ENCODE measurements around the gene TNRC6C.

Gene TNRC6C

DNA sequence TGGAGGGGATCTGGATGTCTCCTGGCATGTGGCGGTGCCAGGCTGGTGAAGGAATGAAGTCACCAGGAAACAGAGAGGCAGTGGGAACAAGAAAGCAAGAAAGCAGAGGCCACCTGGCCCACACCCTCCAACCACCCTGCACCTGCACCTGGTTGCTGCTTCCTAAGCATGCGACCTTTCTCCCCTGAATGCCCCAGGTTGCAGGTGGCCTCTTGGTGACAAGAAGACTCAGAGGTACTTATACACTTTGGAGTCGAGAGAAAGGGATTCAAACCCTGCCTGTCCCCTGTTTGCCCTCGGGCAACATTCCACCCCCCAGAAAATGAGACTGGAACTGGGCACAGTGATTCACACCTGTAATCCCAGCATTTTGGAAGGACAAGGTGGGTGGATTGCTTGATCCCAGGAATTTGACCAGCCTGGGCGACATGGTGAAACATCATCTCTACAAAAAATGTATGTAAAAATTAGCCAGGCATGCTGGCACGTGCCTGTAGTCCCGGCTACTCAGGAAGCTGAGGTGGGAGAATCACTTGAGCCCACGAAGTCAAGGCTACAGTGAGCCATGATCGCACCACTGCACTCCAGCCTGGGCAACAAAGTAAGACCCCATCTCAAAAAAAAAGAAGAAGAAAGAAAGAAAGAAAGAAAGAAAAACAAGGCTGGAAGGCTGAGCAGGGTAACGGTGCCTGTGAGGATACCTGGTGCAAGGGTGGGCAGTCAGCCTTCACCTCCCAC, 34.6 kb upstream of the TNRC6C start:
- no peaks in the 10 kb centered on the region for H3K27me3 ChIP-seq (ENCODE audit: insufficient read depth, low read length, poor library complexity)
- H3K79me2 ChIP-seq (ENCODE audit: insufficient read depth, low read length) = no peaks in the 10 kb centered on the region

DNA sequence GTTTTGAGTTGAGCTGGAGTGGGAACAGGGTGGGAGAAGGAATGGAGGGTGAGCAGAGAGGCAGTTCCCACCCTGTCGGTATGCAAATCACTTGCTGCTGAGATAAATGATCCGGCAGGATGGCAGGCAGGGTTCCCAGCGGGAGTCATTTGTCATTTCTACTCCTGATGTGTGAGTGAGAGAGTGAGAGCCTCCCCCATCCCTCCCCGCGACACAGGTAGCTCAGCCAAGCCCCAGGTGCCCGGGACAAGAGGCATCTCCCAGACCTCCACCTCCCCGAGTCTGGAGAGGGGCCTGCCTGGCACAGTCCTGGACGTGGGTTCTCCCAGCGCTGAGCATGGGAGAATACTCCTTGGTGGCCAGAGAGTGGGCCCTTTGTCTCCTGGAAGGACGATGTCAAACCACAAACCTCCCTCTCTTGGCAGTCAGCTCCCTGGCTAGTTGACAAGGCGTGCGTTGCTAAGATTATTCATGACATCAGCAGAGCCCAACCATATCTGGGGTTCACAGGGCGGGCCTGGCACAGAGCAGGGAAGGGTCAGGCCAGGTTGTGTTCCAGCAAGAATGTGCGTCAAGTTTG, 33.7 kb upstream of the TNRC6C start:
- no peaks in the 10 kb centered on the region for H3K36me3 ChIP-seq (ENCODE audit: insufficient read depth, low read length)
- no peaks in the 10 kb centered on the region for H3K9me3 ChIP-seq (ENCODE audit: insufficient read depth, low read length, severe bottlenecking)
- H3K27me3 ChIP-seq (ENCODE audit: insufficient read depth, low read length, poor library complexity) = no peaks in the 10 kb centered on the region
- DNase-seq (no peak), ATAC-seq (ENCODE audit: insufficient read depth, low read depth) (no peak)
- peaks cover 39% of the 10 kb centered on the region for H3K4me1 ChIP-seq (ENCODE audit: insufficient read depth, low read length)
- no peak overlapping the region for H3K4me3 ChIP-seq (ENCODE audit: low read depth in 1 of 2, low read length in 2 of 2)
- no peaks in the 10 kb centered on the region for H3K79me2 ChIP-seq (ENCODE audit: insufficient read depth, low read length)
- no peak overlapping the region for H2AFZ ChIP-seq (ENCODE audit: low read depth, low read length)
- no peak overlapping the region for H3K27ac ChIP-seq (ENCODE audit: low read length)
- no peak for TF ChIP-seq EZH2 (IDR thresholded peaks at IDR 0.05; ENCODE audit: borderline replicate concordance, low read depth, low read length, severe bottlenecking)
- TF ChIP-seq, protein P1, sequence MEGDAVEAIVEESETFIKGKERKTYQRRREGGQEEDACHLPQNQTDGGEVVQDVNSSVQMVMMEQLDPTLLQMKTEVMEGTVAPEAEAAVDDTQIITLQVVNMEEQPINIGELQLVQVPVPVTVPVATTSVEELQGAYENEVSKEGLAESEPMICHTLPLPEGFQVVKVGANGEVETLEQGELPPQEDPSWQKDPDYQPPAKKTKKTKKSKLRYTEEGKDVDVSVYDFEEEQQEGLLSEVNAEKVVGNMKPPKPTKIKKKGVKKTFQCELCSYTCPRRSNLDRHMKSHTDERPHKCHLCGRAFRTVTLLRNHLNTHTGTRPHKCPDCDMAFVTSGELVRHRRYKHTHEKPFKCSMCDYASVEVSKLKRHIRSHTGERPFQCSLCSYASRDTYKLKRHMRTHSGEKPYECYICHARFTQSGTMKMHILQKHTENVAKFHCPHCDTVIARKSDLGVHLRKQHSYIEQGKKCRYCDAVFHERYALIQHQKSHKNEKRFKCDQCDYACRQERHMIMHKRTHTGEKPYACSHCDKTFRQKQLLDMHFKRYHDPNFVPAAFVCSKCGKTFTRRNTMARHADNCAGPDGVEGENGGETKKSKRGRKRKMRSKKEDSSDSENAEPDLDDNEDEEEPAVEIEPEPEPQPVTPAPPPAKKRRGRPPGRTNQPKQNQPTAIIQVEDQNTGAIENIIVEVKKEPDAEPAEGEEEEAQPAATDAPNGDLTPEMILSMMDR (IDR thresholded peaks at IDR 0.05; ENCODE audit: borderline replicate concordance, extremely low read depth, low read length, poor library complexity, severe bottlenecking) = no peak
- no peak overlapping the region for H3K4me2 ChIP-seq (ENCODE audit: insufficient read depth, low read length)
- no peaks in the 10 kb centered on the region for H4K20me1 ChIP-seq (ENCODE audit: insufficient read depth, low read length)
- no peak overlapping the region for H3K9ac ChIP-seq (ENCODE audit: low read depth, low read length)

More for the DNA sequence above, 34.6 kb upstream of the TNRC6C start:
- Histone ChIP-seq H3K4me1 (ENCODE audit: insufficient read depth, low read length) (peaks cover 30% of the 10 kb centered on the region), H3K9ac (ENCODE audit: low read depth, low read length) (no peak overlapping the region), H4K20me1 (ENCODE audit: insufficient read depth, low read length) (no peaks in the 10 kb centered on the region), H3K9me3 (ENCODE audit: insufficient read depth, low read length, severe bottlenecking) (no peaks in the 10 kb centered on the region), H3K27ac (ENCODE audit: low read length) (no peak overlapping the region), H2AFZ (ENCODE audit: low read depth, low read length) (no peak overlapping the region), H3K36me3 (ENCODE audit: insufficient read depth, low read length) (no peaks in the 10 kb centered on the region), H3K4me2 (ENCODE audit: insufficient read depth, low read length) (no peak overlapping the region), H3K4me3 (ENCODE audit: low read depth in 1 of 2, low read length in 2 of 2) (no peak overlapping the region)
- DNase-seq = peak; percentile 25
- TF ChIP-seq, protein P1 (IDR thresholded peaks at IDR 0.05; ENCODE audit: borderline replicate concordance, extremely low read depth, low read length, poor library complexity, severe bottlenecking) = no peak
- TF ChIP-seq EZH2 (IDR thresholded peaks at IDR 0.05; ENCODE audit: borderline replicate concordance, low read depth, low read length, severe bottlenecking) = no peak
- ATAC-seq (ENCODE audit: insufficient read depth, low read depth) = no peak

- Histone ChIP-seq H4K20me1 (ENCODE audit: insufficient read depth, low read length) (no peaks in the 10 kb centered on the region), H3K36me3 (ENCODE audit: insufficient read depth, low read length) (no peaks in the 10 kb centered on the region), H3K79me2 (ENCODE audit: insufficient read depth, low read length) (no peaks in the 10 kb centered on the region), H3K9me3 (ENCODE audit: insufficient read depth, low read length, severe bottlenecking) (no peaks in the 10 kb centered on the region), H3K27me3 (ENCODE audit: insufficient read depth, low read length, poor library complexity) (no peaks in the 10 kb centered on the region), H3K27ac (ENCODE audit: low read length) (no peak overlapping the region), H3K4me2 (ENCODE audit: insufficient read depth, low read length) (no peak overlapping the region), H3K4me3 (ENCODE audit: low read depth in 1 of 2, low read length in 2 of 2) (no peak overlapping the region), H2AFZ (ENCODE audit: low read depth, low read length) (no peak overlapping the region), H3K9ac (ENCODE audit: low read depth, low read length) (no peak overlapping the region), H3K4me1 (ENCODE audit: insufficient read depth, low read length) (peaks cover 44% of the 10 kb centered on the region)
- DNase-seq (no peak), ATAC-seq (ENCODE audit: insufficient read depth, low read depth) (no peak)
- TF ChIP-seq, protein P1 (IDR thresholded peaks at IDR 0.05; ENCODE audit: borderline replicate concordance, extremely low read depth, low read length, poor library complexity, severe bottlenecking) = no peak
- no peak for TF ChIP-seq EZH2 (IDR thresholded peaks at IDR 0.05; ENCODE audit: borderline replicate concordance, low read depth, low read length, severe bottlenecking)
Measured at GRCh38 chr17:77925831-77926543, 32.5 kb upstream of the TNRC6C start.
